Aorta (tissue), 5 donors: ENCODE data around the gene RMP24.

ENCODE experiments used
- ATAC-seq: fragments of 200-7000 bp; cut with Tn5 transposase; one replicate; pipeline ENCODE4 v1.9.1; 2022; ENCODE audit warnings: moderate library complexity; ENCODE audit not compliant: low FRiP score
- DNase-seq, 2 donors: peaks; one replicate each; pipeline ENCODE4 v3.0.0-alpha.2; 2020
- H3K27ac ChIP-seq, 2 donors: one replicate each; pipeline ENCODE4 v1.5.1; 2013; ENCODE audit warnings: low read length in 2 of 2, mild to moderate bottlenecking in 2 of 2, moderate library complexity in 2 of 2, control low read depth in 1 of 2, inconsistent platforms in 1 of 2, low read depth in 1 of 2
- H3K27me3 ChIP-seq, 2 donors: one replicate each; pipeline ENCODE4 v1.6.1; 2013; ENCODE audit warnings: control low read depth in 1 of 2, low read length in 1 of 2, mild to moderate bottlenecking in 1 of 2, moderate library complexity in 1 of 2; ENCODE audit not compliant: insufficient read depth in 2 of 2, control insufficient read depth in 1 of 2
- H3K36me3 ChIP-seq, 2 donors: one replicate each; pipeline ENCODE4 v1.6.1; 2013; ENCODE audit warnings: control low read depth in 1 of 2, low read length in 1 of 2, mild to moderate bottlenecking in 1 of 2; ENCODE audit not compliant: insufficient read depth in 2 of 2, control insufficient read depth in 1 of 2
- H3K4me1 ChIP-seq, 2 donors: one replicate each; pipeline ENCODE4 v1.6.1; 2013; ENCODE audit warnings: low read length in 2 of 2, control low read depth in 1 of 2, mild to moderate bottlenecking in 1 of 2, moderate library complexity in 1 of 2; ENCODE audit not compliant: insufficient read depth in 2 of 2, control insufficient read depth in 1 of 2
- H3K4me3 ChIP-seq, 2 donors: one replicate each; pipeline ENCODE4 v1.5.1; 2013; ENCODE audit warnings: low read length in 2 of 2, control low read depth in 1 of 2, mild to moderate bottlenecking in 1 of 2
- H3K9me3 ChIP-seq: one replicate; pipeline ENCODE4 v1.6.1; 2013; ENCODE audit warnings: mild to moderate bottlenecking, low read length; ENCODE audit not compliant: control insufficient read depth
- WGBS, 2 donors: extraction: QIAGEN DNeasy Blood & Tissue Kit; methylation state at CpG; one replicate each; pipeline ENCODE4 v1.1.7; 2013; 5-methylcytosine and 5-hydroxymethylcytosine counted together
- intact Hi-C, 2 donors: fragments of 100-400 bp; cut with DNase I; formaldehyde crosslinking; loops; one replicate each; pipeline versions ENCODE4 v1.14.2 to v1.15.0; 2022
- donor health status: healthy with polysubstance abuse.
- donor health status: Bipolar disorder and iron deficiency.
- donor health status: DM: no; HTN: no; CAD: no.
- donor health status: DM: no; HTN: no; CAD: no.
- donor health status: DM: yes; HTN: yes; CAD: no.

The RMP24 gene

DNA sequence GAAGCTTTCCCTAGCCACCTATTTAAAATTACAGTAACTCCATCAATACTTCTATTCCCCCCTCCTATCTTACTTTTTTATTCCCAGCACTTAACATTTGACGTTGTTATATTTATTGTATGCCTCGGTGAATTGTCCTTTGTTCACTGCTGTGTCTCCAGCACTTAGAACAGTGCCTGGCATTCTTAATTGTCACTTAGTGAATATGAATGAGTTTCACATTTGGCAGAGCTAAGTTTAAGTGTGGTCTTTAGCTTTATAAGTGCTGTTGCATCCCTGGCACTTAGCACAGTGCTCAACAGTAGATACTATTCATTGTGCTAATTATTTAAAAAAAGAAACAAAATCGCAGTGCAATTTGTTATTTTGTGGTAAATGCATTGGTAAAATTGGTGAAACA lies 1.7 kb downstream of the RMP24 start:
- intact Hi-C loops, result loop anchor here in 1 of 2 donors (5.0 kb wide), 1 partner anchor 93 kb away; the partner anchor contains the start of gene RPRD1A
- Histone ChIP-seq H3K9me3 (no peaks in the 10 kb centered on the region), H3K4me3 (no peak overlapping the region), H3K36me3 (peaks cover 2 to 9% of the 10 kb centered on the region in 2 donors), H3K27me3 (no peaks in the 10 kb centered on the region), H3K4me1 (peaks cover 0 to 6% of the 10 kb centered on the region in 2 donors), H3K27ac (no peak overlapping the region)
- WGBS, 2 donors, result 81 to 84% methylated on average over 3 of the region's 3 CpGs
- ATAC-seq, result no peak
- DNase-seq, result no peak

DNA sequence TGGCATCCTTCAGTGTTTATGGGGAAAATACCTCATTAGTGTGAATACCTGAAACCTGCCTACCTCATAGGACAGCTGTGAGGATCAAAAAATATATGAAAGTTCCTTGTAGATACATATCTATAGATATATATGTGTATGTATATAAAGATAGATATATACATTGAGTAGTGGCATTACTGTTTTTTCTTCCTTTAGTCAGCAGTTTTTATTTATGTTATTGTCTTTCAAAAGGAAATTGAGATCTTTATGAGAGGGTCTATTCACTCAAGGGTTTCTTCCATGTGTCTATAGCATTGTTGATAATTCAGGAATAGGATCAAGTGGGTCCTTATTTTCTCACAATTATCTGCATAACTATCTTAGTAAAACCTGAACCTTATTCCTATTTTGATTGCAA lies 6.6 kb downstream of the RMP24 start:
- H3K4me1 ChIP-seq, result no peaks in the 10 kb centered on the region
- ATAC-seq, result no peak
- no peak overlapping the region for H3K27ac ChIP-seq
- intact Hi-C loops, result no loop called here
- no peaks in the 10 kb centered on the region for H3K9me3 ChIP-seq
- no peak overlapping the region for H3K4me3 ChIP-seq
- H3K36me3 ChIP-seq, result peaks cover 2 to 9% of the 10 kb centered on the region in 2 donors
- H3K27me3 ChIP-seq, result no peaks in the 10 kb centered on the region
- no peak for DNase-seq

DNA sequence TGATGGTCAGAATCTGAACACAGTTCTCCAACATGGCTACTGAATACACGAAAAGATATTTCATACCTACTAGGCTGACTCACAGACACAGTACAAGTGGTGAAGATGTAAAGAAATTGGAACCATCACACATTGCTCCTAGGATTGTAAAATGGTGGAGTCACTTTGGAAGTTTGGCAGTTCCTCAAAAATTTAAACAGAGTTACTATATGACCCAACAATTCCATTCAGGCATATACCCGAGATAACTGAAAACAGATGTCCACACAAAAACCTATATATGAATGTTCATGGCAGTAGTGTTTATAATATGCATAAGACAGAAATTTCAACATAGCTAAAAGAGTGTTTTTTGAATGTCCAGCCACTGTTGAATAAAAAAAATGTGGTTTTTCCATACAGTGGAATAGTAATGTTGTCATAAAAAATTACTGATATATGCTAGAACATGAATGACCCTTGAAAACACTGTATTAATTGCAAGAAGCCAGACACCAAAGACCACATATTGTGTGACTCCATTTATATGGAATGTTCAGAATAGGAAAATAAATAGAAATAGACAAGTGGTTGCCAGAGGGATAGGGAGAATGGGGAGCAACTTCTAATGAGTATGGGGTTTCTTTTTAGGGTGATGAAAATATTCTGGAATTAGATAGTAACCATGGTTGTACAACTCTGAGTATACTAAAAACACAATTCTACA lies 10.1 kb downstream of the RMP24 start:
- no peak for ATAC-seq
- Histone ChIP-seq H3K36me3 (peaks cover 2 to 9% of the 10 kb centered on the region in 2 donors), H3K27me3 (no peaks in the 10 kb centered on the region), H3K4me1 (no peaks in the 10 kb centered on the region), H3K9me3 (no peaks in the 10 kb centered on the region), H3K4me3 (no peak overlapping the region), H3K27ac (no peak overlapping the region)
- 60 to 66% methylated on average over 2 of the region's 2 CpGs for WGBS, 2 donors
- intact Hi-C loops, result no loop called here
- no peak for DNase-seq

DNA sequence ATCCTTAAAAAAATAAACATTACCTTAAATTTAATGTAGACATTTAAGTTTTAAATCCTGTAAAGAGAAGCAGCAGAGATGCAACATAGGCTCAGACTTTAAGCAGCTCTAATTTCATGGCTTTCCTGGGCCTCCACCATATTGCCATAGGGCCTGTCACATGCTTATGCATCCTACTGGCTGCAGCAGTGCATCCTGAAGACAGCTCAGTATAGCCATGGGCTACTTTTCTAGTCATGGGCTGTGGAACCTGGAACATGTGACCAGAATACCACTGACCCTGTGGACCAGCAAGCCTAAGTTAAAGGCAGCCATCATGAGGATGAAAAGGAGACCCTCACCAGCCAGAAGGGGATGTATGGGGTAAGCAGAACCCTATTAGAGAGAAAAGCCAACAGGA lies 10.7 kb downstream of the RMP24 start:
- Histone ChIP-seq H3K9me3 (no peaks in the 10 kb centered on the region), H3K27me3 (no peaks in the 10 kb centered on the region), H3K4me3 (no peak overlapping the region), H3K4me1 (no peaks in the 10 kb centered on the region), H3K36me3 (peaks cover 1 to 3% of the 10 kb centered on the region in 2 donors), H3K27ac (no peak overlapping the region)
- intact Hi-C loops, result no loop called here
- DNase-seq (no peak), ATAC-seq (no peak)

DNA sequence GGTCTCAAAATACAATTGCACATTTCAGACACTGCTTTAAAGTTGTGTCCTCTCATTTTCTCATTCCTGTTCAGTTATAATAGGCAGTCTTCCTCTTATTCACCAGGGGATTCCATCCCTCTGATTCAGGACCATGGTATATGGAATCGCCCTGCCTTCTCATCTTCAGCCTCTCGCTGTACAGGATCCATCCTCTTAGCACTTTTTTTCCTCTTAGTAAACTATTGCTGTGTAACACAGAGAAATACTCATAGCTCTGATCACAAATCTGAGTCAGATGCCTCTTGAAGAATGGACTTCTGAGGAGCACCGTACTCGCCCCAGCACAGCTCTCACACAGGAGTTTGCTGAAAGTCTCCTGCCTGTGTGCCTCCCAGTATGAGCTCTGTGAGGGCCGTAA lies 11.3 kb downstream of the RMP24 start:
- Histone ChIP-seq H3K9me3 (no peaks in the 10 kb centered on the region), H3K4me1 (no peaks in the 10 kb centered on the region), H3K27me3 (no peaks in the 10 kb centered on the region), H3K36me3 (peaks cover 0 to 1% of the 10 kb centered on the region in 2 donors), H3K27ac (no peak overlapping the region), H3K4me3 (no peak overlapping the region)
- 90 to 94% methylated on average over 5 of the region's 5 CpGs for WGBS, 2 donors
- DNase-seq (no peak), ATAC-seq (no peak)
- intact Hi-C loops, result no loop called here

DNA sequence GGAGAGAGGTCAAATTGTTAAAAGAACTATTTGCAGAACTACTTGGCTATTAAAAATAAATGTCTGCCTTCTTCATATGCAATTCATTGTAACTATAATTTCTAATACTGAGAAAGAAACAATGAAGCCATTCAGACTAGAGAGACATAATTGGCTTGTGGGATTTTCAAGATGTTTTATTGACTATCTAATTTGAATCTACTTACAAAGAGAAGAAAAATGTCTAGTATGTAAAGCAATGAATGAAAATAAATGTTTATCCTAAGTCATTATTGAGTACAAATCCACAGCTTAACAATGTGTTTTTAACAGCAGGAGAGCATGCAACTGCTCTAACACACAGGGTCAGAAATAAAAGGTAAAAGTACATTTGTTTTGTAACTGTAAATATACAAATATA lies 19.2 kb downstream of the RMP24 start:
- Histone ChIP-seq H3K36me3 (peaks cover 3 to 5% of the 10 kb centered on the region in 2 donors), H3K4me1 (no peaks in the 10 kb centered on the region), H3K4me3 (no peak overlapping the region), H3K27ac (no peak overlapping the region), H3K27me3 (no peaks in the 10 kb centered on the region), H3K9me3 (no peaks in the 10 kb centered on the region)
- DNase-seq (no peak), ATAC-seq (no peak)
- intact Hi-C loops, result no loop called here

DNA sequence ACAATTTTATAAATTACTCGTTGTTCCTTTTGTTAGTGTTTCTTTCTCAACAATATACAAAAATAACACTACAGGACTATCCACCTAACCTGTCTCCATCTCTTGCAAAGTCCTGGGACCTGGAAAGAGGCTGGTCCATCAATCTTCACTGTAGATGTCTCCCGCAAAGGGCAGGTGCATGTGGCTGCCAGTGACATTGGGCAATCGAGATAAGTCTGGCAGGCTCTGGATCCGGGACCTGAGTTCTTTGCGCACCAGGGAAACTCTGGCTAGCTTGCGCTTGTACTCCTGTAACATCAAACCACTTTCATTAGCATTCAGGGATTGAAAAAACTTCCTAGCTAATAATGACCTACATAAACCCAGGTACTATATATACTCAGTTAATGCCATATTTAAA lies 20.5 kb downstream of the RMP24 start:
- Histone ChIP-seq H3K27ac (no peak overlapping the region), H3K27me3 (no peaks in the 10 kb centered on the region), H3K9me3 (no peaks in the 10 kb centered on the region), H3K4me3 (no peak overlapping the region), H3K36me3 (peaks cover 3 to 5% of the 10 kb centered on the region in 2 donors), H3K4me1 (no peaks in the 10 kb centered on the region)
- WGBS, 2 donors, result 94 to 95% methylated on average over 6 of the region's 6 CpGs
- intact Hi-C loops, result no loop called here
- ATAC-seq (no peak), DNase-seq (no peak)

DNA sequence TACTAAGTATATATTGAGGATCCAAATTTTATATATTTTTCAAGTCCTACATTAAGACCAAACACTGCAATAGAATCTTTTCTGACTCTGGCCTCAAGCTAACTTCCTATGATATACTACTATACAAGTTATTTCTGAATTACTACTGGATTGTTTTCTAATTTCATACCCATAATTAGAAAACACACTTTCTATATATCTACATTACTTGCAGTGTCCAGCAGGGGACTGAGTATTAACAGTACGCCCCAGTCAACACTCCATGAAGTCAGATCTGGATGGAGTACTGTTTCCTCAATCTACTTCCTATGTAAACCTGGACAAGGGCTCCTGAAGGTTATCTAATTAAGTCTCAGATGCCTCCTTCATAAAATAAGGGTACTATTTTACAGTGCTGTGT lies 26.5 kb downstream of the RMP24 start:
- Histone ChIP-seq H3K4me3 (no peak overlapping the region), H3K9me3 (no peaks in the 10 kb centered on the region), H3K27ac (no peak overlapping the region), H3K4me1 (no peaks in the 10 kb centered on the region), H3K27me3 (no peaks in the 10 kb centered on the region), H3K36me3 (no peaks in the 10 kb centered on the region)
- DNase-seq (no peak), ATAC-seq (no peak)
- 62 to 65% methylated on average over 1 of the region's 1 CpG for WGBS, 2 donors
- intact Hi-C loops, result no loop called here

DNA sequence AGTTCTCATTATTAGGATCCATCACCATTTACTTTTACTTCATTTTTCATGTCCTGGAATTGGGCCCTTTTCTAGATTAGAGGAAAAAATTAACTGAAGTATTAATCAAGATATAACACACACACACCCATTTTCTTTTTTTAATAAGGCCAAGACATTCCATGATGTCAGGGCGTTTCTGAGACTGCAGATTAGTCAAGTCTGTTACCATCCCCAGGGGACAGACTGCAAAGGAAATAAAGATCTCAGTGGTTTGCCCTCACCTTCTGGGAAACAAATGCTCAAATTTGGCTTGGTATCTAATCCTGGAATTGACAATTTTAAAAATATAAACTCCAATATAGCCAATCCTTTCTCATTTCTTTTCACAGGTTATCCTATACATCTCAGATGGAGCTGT lies 27.4 kb downstream of the RMP24 start:
- Histone ChIP-seq H3K4me1 (no peaks in the 10 kb centered on the region), H3K9me3 (no peaks in the 10 kb centered on the region), H3K27ac (no peak overlapping the region), H3K27me3 (no peaks in the 10 kb centered on the region), H3K4me3 (no peak overlapping the region), H3K36me3 (no peaks in the 10 kb centered on the region)
- WGBS, 2 donors, result 30 to 38% methylated on average over 1 of the region's 1 CpG
- no peak for DNase-seq
- no peak for ATAC-seq
- intact Hi-C loops, result no loop called here
